Progenitor cell of endocrine pancreas (in vitro differentiated cells): ENCODE results near the gene KLHL1. TPM values are rescaled to one million over a fixed set of nuclear protein-coding genes. Genes with fewer than 3 reads are reported as not detected.
A peak's percentile ranks its signal among the peaks of the same experiment; 100 is the strongest.

Experiments used
- DNase-seq: peaks from one replicate; pipeline ENCODE4 v3.0.0; 2021; ENCODE audit warnings: low spot score; ENCODE audit not compliant: unreplicated experiment
- H3K27ac Mint-ChIP-seq: 2 replicates; pipeline ENCODE4 v1.8.0; 2021; ENCODE audit warnings: mild to moderate bottlenecking, moderate library complexity, mixed read lengths
- H3K27me3 Mint-ChIP-seq: 2 replicates; pipeline ENCODE4 v1.8.0; 2021; ENCODE audit warnings: mixed read lengths
- H3K36me3 Mint-ChIP-seq: 2 replicates; pipeline ENCODE4 v1.8.0; 2022; ENCODE audit warnings: mixed read lengths; ENCODE audit not compliant: insufficient read depth
- H3K4me1 Mint-ChIP-seq: 2 replicates; pipeline ENCODE4 v1.8.0; 2021; ENCODE audit warnings: low read depth, mixed read lengths
- H3K4me3 Mint-ChIP-seq: 2 replicates; pipeline ENCODE4 v1.8.0; 2021; ENCODE audit warnings: low read depth, mild to moderate bottlenecking, moderate library complexity, mixed read lengths
- H3K9me3 Mint-ChIP-seq: 2 replicates; pipeline ENCODE4 v1.8.0; 2021; ENCODE audit warnings: low read depth, mixed read lengths
- CTCF ChIP-seq: fragments of 200-600 bp; sonication (generic); IDR thresholded peaks from one replicate; pipeline ENCODE4 v1.5.0; 2021; ENCODE audit warnings: antibody characterized with exemption, mild to moderate bottlenecking; ENCODE audit not compliant: unreplicated experiment
- total RNA-seq: library from RNA; stranded (reverse); gene quantifications from 2 replicates; pipeline ENCODE4 v1.2.1, GENCODE V29; 2021

KLHL1 gene
- total RNA-seq, 1 donor from 2014 or later: 0.14 TPM

DNA sequence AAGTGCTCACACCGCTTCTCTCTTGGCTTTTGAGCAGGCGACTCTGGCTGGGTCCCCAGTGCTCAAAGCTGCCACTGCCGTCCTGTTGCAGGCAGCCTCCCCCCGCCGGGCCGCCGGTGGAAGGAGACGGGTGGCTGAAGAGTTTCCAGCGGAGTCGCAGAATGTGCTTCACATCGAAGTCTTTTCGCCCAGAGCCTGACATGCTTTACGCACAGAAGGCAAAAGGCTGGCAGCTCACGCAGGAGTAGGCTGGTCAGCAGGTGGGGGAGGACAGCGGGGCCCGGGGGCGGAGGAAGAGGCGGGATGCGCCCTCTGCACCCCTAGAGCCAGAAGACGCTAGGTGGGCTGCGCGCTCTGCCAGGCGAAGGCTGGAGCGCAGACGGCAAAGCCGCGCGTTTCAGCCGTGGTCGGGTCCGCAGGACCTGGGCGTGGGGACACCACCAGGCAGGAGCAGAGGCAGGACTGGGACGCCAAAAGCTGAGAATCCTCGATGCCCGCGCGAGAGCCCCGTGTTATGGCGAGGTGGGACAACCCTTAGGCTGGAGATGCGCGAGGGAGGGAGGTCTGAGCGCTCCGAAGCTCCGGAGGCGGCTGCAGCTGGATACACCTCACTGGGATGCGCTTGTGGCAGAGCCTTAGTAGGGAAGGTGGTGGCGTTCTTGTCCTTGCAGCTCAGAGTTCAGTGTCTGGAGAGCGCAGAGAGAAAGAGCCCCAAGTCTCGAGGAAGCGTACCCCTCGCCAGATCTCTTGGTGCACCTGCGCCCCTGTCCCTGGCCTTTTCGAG is 562 bp downstream of the KLHL1 start, which contains the start of gene ATXN8OS:
TSS of gene ATXN8OS (plus strand) at position 329 of the 784 bp plus-strand sequence.
- no peak for TF ChIP-seq CTCF
- peak; percentile 22 for DNase-seq
- H3K36me3 Mint-ChIP-seq: no peaks in the 10 kb centered on the region
- H3K4me3 Mint-ChIP-seq: peak within 1 kb of the TSS; percentile 67
- H3K4me1 Mint-ChIP-seq: peaks cover 3% of the 10 kb centered on the region
- peaks cover 36% of the 10 kb centered on the region for H3K27me3 Mint-ChIP-seq
- H3K9me3 Mint-ChIP-seq: no peaks in the 10 kb centered on the region
- no peak within 1 kb of the TSS for H3K27ac Mint-ChIP-seq

GRCh38 chr13:70107125-70107497 is 1.1 kb downstream of the KLHL1 start:
- TF ChIP-seq CTCF: no peak
- Mint-ChIP-seq H3K4me1 (peaks cover 3% of the 10 kb centered on the region), H3K4me3 (peak overlapping the region; percentile 67), H3K36me3 (no peaks in the 10 kb centered on the region), H3K27ac (no peak overlapping the region), H3K9me3 (no peaks in the 10 kb centered on the region), H3K27me3 (peaks cover 36% of the 10 kb centered on the region)
- DNase-seq: no peak

DNA sequence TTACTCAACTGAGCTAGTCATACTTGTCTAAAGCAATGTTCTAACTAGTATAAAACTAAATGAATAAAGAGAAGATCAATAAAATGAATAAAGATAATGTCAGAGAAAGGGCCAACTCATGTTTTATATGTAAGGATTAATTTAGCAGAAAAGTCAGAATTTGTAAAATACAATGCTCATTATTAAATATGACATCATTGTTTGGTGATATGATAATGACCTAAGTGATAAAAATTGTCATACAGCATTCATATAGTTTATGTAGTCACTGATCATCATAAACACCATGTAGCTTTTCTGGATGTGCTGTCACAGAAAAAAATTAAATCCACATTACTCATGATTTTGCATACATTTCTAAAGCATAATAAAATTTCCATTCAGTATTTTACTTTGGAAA is 3.8 kb downstream of the KLHL1 start:
- H3K4me3 Mint-ChIP-seq: no peak overlapping the region
- peaks cover 35% of the 10 kb centered on the region for H3K27me3 Mint-ChIP-seq
- H3K36me3 Mint-ChIP-seq: no peaks in the 10 kb centered on the region
- H3K9me3 Mint-ChIP-seq: no peaks in the 10 kb centered on the region
- DNase-seq: no peak
- H3K27ac Mint-ChIP-seq: no peak overlapping the region
- TF ChIP-seq CTCF: no peak
- peaks cover 1% of the 10 kb centered on the region for H3K4me1 Mint-ChIP-seq

DNA sequence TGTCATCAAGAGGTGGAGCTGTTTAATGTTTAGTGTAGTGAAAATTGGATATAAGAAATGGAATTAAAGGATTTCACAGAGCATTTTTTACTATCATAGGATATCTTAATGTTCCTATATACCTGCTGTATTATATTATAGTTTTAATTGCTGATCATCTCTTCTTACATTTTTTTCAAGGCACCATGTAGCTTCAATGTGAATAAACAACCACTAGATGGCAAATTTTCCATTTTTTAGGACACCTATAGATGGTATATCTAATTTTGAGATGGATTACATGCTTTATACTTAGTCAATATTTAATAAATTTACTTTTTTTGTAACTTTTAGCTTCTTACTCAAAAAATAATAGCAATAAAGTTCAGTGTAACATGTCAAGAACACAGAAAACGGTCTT is 9.6 kb downstream of the KLHL1 start:
- Mint-ChIP-seq H3K27ac (no peak overlapping the region), H3K4me1 (no peaks in the 10 kb centered on the region), H3K9me3 (no peaks in the 10 kb centered on the region), H3K36me3 (no peaks in the 10 kb centered on the region), H3K27me3 (no peaks in the 10 kb centered on the region), H3K4me3 (no peak overlapping the region)
- TF ChIP-seq CTCF: peak; percentile 60
- DNase-seq: no peak

DNA sequence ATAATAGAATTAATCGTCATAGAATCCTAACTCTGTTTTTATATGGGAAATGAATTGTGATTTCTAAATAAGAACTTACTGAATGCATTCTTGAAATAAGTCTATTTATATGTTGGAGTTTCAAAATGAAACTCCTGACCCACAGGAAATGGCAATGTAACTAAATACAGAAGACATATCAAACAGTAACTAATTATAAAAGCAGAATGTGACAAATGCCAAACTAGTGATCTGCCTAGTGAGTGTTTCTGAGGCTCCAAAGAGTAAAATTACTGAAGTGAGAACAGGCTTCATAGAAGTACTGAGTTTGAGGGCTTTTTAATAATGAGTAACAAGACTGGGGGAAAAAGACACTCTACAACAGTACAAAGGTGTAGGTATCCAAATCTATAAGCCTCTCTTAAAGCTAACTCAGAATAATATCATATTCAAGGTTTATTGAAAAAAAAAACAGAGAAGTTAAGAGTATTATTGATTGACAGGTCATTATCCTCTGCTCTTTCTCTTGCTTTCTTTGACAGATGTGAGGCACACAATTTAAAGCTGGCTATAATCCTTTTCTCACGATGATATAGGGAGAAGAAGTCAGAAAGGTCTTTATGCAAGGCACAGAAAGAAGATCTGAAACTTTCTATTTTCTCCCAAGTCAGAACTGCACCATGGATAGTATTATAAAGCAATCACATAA is 18.1 kb downstream of the KLHL1 start:
- TF ChIP-seq CTCF: no peak
- no peaks in the 10 kb centered on the region for H3K27me3 Mint-ChIP-seq
- no peak overlapping the region for H3K27ac Mint-ChIP-seq
- H3K36me3 Mint-ChIP-seq: no peaks in the 10 kb centered on the region
- H3K4me3 Mint-ChIP-seq: no peak overlapping the region
- no peaks in the 10 kb centered on the region for H3K4me1 Mint-ChIP-seq
- no peak for DNase-seq
- no peaks in the 10 kb centered on the region for H3K9me3 Mint-ChIP-seq
